HG03066 (cell line): ENCODE measurements around the gene SLC25A24.
"Not testable (repeated sequence)": the region's sequence is repeated elsewhere in the genome, so short reads cannot be mapped to it uniquely, and the experiment has no call there.

Source experiments
- ATAC-seq: cut with Tn5 transposase; IDR thresholded peaks from one replicate; pipeline ENCODE4 v1.9.1; 2021; ENCODE audit warnings: low read depth; ENCODE audit not compliant: unreplicated experiment

Gene SLC25A24

GRCh38 chr1:108199201-108199691 is 897 bp downstream of the SLC25A24 start:
- ATAC-seq, result no peak

GRCh38 chr1:108194051-108194450 is 6.1 kb downstream of the SLC25A24 start:
- no peak for ATAC-seq

DNA sequence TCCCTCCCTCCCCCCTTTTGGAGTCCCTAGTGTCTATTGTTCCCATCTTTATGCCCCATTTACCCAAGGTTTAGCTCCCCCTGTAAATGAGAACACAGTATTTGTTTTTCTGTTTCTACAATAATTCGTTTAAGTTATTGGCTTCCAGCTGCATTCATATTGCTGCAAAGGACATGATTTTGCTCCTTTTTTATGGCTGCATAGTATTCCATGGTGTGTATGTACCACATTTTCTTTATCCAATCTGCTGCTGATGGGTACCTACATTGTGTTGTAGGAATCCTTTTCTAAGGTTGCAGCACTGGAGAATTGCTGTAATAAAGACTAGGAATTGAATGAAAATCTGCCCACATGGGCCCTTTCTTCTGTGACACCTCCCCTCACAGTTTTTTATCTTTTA is 6.8 kb downstream of the SLC25A24 start:
- ATAC-seq, result no peak

DNA sequence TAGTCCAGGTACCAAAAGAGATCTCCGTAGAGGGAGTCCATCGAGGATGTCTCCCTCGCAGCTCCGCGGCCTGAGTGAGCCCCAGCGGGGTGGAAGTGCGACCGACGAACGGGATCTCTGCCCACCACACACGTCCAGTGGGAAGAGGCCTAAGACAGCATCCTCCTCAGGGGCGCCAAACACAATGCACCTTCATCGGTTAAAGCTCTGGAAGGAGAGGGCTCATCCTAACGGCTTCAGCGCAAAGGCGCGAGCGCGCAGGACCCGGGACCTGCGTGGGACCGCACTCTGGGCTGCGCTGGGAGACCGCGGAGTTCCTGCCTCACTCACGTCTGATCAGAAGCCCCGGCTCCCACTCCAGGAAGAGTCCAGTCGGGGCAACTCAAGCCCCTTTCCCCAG is 7.6 kb downstream of the SLC25A24 start:
- ATAC-seq, result no peak

GRCh38 chr1:108190686-108191416 is 9.3 kb downstream of the SLC25A24 start:
- no peak for ATAC-seq

DNA sequence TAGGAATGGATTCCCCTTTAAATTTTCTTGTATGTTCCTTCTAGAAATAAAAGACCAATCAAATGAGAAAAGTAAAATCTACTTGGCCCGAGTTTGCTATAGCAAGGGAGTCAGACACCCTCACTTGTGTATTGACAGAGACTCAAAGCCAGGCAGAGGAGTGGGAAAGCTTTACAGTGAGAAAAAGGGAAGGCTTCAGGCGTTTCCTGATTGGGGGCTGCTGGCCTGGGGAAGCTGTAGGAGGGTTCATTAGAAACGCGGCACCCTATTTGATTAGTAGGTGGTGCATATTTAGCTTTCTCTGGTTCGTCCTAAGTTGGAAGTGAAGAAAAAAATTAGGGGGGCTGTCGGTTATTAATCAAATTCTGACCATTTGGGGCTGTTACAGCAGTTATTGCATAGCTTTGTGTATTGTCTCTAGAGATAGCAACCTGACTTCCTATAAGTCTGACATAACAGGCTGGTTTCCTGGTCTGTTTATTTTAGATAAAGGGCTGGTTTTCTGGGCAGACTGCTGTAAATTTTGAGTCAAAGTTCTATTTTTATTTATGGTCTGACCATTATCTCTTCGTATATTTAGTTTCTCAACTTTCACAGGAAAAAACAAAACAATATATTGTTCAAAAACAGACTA is 10.0 kb downstream of the SLC25A24 start:
- no peak for ATAC-seq

- no peak for ATAC-seq
These were observed 11.3 kb downstream of the SLC25A24 start for GRCh38 chr1:108188801-108189200.

DNA sequence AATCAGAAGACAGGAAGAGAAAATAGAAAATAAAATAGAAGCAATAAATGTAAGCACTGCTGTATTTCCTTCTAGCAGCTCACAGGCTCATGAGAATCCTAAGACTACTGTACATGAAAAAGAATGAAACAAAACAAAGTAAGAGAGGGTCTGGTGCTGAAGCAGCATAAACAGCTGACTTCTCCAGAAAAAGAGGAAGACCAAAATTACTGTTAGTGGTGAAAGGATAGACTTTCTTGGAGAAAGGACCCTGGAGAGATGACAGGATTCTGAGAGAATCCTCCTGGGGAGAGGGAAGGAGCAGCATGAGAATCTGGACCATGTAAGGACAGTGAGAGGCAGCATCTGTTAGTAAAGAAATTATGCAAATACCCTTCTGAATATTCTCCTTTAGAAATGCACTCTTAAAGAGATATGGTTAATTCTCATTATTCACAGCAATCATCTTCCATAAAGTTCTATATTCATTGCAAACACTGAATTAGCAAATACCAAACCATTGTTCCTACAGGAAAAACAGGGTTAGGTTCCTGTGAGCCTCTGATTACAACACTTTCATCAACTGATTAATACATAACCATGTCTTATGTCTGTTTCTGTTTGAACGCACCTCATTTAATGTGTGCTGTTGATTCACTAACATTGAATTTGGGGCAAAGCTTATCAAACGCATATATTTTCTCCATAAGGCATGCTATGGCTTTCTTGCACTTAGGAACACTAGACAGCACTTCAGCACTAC is 17.0 kb downstream of the SLC25A24 start:
- ATAC-seq, result no peak

- ATAC-seq, result no peak
These were observed 21.1 kb downstream of the SLC25A24 start for GRCh38 chr1:108179018-108179417.

DNA sequence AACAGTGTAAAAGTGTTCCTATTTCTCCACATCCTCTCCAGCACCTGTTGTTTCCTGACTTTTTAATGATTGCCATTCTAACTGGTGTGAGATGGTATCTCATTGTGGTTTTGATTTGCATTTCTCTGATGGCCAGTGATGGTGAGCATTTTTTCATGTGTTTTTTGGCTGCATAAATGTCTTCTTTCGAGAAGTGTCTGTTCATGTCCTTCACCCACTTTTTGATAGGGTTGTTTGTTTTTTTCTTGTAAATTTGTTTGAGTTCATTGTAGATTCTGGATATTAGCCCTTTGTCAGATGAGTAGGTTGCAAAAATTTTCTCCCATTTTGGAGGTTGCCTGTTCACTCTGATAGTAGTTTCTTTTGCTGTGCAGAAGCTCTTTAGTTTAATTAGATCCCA is 37.7 kb downstream of the SLC25A24 start:
- not testable (repeated sequence) for ATAC-seq

DNA sequence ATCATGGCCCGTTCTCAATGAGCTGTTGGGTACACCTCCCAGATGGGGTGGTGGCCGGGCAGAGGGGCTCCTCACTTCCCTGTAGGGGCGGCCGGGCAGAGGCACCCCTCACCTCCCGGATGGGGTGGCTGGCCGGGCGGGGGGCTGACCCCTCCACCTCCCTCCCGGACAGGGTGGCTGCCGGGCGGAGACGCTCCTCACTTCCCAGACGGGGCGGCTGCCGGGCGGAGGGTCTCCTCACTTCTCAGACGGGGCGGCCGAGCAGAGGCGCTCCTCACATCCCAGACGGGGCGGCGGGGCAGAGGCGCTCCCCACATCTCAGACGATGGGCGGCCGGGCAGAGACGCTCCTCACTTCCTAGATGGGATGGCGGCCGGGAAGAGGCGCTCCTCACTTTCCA is 40.2 kb downstream of the SLC25A24 start:
- ATAC-seq, result not testable (repeated sequence)

GRCh38 chr1:108158893-108159453 is 41.2 kb downstream of the SLC25A24 start:
- ATAC-seq, result no peak

GRCh38 chr1:108154314-108154713 is 45.8 kb downstream of the SLC25A24 start:
- no peak for ATAC-seq

DNA sequence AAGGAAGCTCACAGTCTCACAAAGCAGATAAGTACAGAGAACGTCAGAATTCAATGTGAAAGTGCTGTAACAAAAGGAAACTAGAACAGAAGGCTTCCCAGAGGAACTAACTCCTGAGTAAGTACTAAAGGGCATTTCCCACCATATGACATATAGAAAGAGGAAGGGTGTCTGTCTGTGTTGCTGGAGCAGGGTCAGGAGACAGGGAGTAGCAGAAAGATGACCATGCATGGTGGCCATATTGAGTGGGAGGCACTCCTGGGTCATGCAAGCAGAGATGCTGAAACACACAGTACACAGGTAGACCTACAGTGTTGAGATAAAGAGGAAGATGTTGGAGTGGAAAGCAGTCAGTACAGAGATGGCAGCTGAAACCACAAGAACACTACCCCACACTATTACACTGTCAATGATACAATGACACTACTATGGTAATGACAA is 47.3 kb downstream of the SLC25A24 start:
- ATAC-seq, result no peak

- ATAC-seq, result no peak
These were observed 48.6 kb downstream of the SLC25A24 start for GRCh38 chr1:108151548-108151947.

DNA sequence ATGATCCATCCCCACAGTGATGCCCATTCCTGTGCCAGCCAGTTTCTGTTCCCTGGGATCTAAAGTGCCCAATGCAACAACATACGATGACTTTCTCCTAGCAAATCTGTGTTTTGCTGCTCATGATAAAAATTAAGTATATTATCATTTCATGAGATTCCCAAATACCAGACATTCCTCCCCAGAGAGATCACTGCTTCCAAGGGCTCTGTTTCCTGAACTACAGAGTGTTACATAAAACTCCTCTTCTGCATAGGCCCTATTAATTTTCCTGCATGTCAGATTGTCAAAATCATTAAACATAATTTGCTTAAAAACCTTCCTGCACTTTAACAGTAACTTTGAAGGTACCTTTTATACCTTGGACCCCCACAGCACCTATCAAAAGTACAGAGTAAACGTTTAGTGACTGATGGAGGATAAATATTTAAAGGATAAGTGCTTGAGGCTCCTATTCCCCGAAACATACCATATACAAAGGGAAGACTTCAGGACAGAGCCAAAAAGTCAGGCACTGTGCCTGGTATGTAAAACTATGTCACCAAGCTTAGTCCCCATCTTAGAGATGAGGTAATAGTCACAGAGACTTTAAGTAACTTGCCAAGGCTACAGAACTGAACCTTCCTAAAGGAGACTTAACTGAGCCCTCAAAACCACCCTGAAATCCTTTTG is 50.2 kb downstream of the SLC25A24 start:
- ATAC-seq, result no peak

GRCh38 chr1:108144569-108144968 is 55.6 kb downstream of the SLC25A24 start:
- ATAC-seq, result not testable (repeated sequence)

DNA sequence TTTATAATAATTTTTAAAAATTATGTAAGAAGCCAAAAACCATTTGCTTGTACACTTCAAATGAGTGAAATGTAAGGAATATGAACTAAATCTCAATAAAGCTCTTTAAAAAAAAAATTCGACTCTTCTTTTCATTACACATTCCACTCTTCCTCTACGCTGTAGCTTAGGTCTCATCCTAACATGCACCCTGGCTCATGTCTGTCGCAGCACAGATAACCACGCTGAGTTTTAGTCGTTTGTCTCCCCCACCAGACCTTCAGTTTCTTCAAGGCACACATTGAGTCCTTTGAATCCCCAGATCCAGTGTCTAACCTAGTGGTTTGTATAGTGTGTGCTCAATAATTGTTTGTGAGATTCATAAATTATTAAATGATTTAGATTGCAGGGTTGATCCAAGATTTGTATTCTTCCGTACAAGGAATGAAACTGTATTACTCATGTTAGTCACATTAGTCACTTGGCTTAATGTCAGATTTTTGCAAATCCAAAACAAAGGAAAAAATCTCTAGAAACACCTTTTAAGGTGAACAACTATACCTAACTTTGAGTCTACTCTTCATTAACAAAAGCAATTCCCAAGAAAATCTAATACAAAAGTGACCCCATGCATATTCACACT is 57.3 kb downstream of the SLC25A24 start:
- no peak for ATAC-seq

DNA sequence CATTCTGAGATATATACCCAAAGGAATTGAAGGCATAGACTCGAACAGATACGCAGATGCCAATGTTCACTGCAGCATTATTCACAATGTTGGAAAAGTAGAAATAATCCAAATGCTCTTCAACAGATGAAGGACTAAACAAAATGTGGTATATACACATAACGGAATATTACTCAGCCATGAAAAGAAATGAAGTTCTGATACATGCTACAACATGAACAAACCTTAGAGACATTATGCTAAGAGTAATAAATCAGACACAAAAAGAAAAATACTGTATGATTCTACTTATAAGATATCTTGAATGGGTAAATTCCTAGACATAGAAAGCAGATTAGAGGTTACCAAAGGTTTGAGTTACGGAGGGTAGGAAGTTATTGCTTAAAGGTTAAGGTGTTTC is 57.9 kb downstream of the SLC25A24 start:
- ATAC-seq, result no peak

- no peak for ATAC-seq
These were observed 58.5 kb downstream of the SLC25A24 start for GRCh38 chr1:108141621-108142020.
